HG02678 (cell line): ENCODE results near the gene WBP2.

ENCODE experiments used
- ATAC-seq: cut with Tn5 transposase; IDR thresholded peaks from one replicate; pipeline ENCODE4 v1.9.1; 2021; ENCODE audit warnings: mild to moderate bottlenecking, moderate library complexity; ENCODE audit not compliant: unreplicated experiment

The WBP2 gene

GRCh38 chr17:75831032-75831571, 24.0 kb downstream of the WBP2 start:
- no peak for ATAC-seq

GRCh38 chr17:75830164-75831031, 24.7 kb downstream of the WBP2 start:
- ATAC-seq, result no peak

- ATAC-seq, result no peak
These were observed 25.4 kb downstream of the WBP2 start for GRCh38 chr17:75829747-75830146.

- ATAC-seq, result no peak
These were observed 26.4 kb downstream of the WBP2 start for GRCh38 chr17:75828741-75829140.

- no peak for ATAC-seq
These were observed 27.1 kb downstream of the WBP2 start for GRCh38 chr17:75828076-75828400.

- ATAC-seq, result no peak
These were observed 27.6 kb downstream of the WBP2 start for GRCh38 chr17:75827308-75828075.

GRCh38 chr17:75826561-75827307, 28.4 kb downstream of the WBP2 start:
- ATAC-seq, result no peak

- ATAC-seq, result no peak
These were observed 29.3 kb downstream of the WBP2 start for GRCh38 chr17:75825748-75826370.

- ATAC-seq, result no peak
These were observed 30.0 kb downstream of the WBP2 start for GRCh38 chr17:75825149-75825552.

GRCh38 chr17:75824666-75825065, 30.5 kb downstream of the WBP2 start:
- ATAC-seq, result no peak

- no peak for ATAC-seq
These were observed 31.0 kb downstream of the WBP2 start for GRCh38 chr17:75824050-75824552.

GRCh38 chr17:75823257-75824041, 31.7 kb downstream of the WBP2 start:
- ATAC-seq, result no peak

GRCh38 chr17:75822800-75823166, 32.4 kb downstream of the WBP2 start:
- ATAC-seq, result no peak

- no peak for ATAC-seq
These were observed 32.9 kb downstream of the WBP2 start for GRCh38 chr17:75822119-75822799.

GRCh38 chr17:75821552-75821951, 33.6 kb downstream of the WBP2 start:
- ATAC-seq, result no peak

- ATAC-seq, result no peak
These were observed 34.7 kb downstream of the WBP2 start for GRCh38 chr17:75820094-75821080.

GRCh38 chr17:75819678-75820077, 35.5 kb downstream of the WBP2 start:
- no peak for ATAC-seq

GRCh38 chr17:75819116-75819515, 36.0 kb downstream of the WBP2 start:
- no peak for ATAC-seq
